GM12878 (cell line): ENCODE results near the gene GPX7. TPM values are rescaled to one million over a fixed set of nuclear protein-coding genes. Genes with fewer than 3 reads are reported as not detected.

Source experiments
- ATAC-seq: fragments of 200-7000 bp; cut with Tn5 transposase; 3 replicates; pipeline ENCODE4 v1.9.1; 2020; ENCODE audit warnings: mild to moderate bottlenecking, moderate library complexity
- BruUV-seq: library from RNA; stranded (reverse); fragments of 400-500 nt; replicated peaks from 2 replicates; lab custom pipeline; 2021; lab: Mats Ljungman, UMichigan
- CTCF ChIA-PET: fragments of 300-600 bp; sonication (Branson Sonifier 250); formaldehyde crosslinking; extraction: SDS; loops from one replicate; lab custom pipeline; 2021; ENCODE audit warnings: inconsistent platforms; lab: Yijun Ruan, JAX
- POLR2A ChIA-PET: fragments of 350-600 bp; formaldehyde crosslinking; extraction: SDS; loops from one replicate; lab custom pipeline; 2021; ENCODE audit warnings: inconsistent platforms; lab: Charles Lee
- RAD21 ChIA-PET: fragments of 300-600 bp; sonication (Branson Sonifier 250); formaldehyde crosslinking; loops from one replicate; lab custom pipeline; 2023; ENCODE audit warnings: antibody characterized with exemption; ENCODE audit not compliant: unreplicated experiment; lab: Charles Lee
- SMC1A ChIA-PET: fragments of 300-600 bp; sonication (Branson Sonifier 250); formaldehyde crosslinking; loops from one replicate; lab custom pipeline; 2023; ENCODE audit not compliant: unreplicated experiment, uncharacterized antibody; lab: Charles Lee
- DNase-seq: peaks from one replicate; pipeline ENCODE4 v3.0.0-alpha.2; 2011; ENCODE audit warnings: low read depth, low spot score
- FAIRE-seq: peaks from 3 replicates; lab custom pipeline; 2011; peaks lifted over from hg19 to GRCh38; lab: Jason Lieb, UNC
- H2AFZ ChIP-seq: 2 replicates; pipeline ENCODE4 v1.6.0; 2011; ENCODE audit warnings: low read depth, low read length, control low read depth; ENCODE audit not compliant: control insufficient read depth
- H3K27ac ChIP-seq: 2 replicates; pipeline ENCODE4 v1.5.1; 2011; ENCODE audit warnings: control low read depth; ENCODE audit not compliant: control insufficient read depth, insufficient read depth
- H3K27me3 ChIP-seq, 2 experiments: replicated peaks in 1 of 2; 2 replicates each; pipeline versions ENCODE4 v1.6.0 to v1.6.1; 2011; ENCODE audit warnings: low read length in 1 of 2; ENCODE audit not compliant: control insufficient read depth in 2 of 2, insufficient read depth in 2 of 2
- H3K36me3 ChIP-seq, 2 experiments: 2 replicates each; pipeline ENCODE4 v1.5.1; 2011; ENCODE audit warnings: low read length in 1 of 2; ENCODE audit not compliant: control insufficient read depth in 2 of 2, insufficient read depth in 2 of 2
- H3K4me1 ChIP-seq: 2 replicates; pipeline ENCODE4 v1.6.1; 2011; ENCODE audit warnings: mild to moderate bottlenecking, low read length, moderate library complexity, mixed read lengths; ENCODE audit not compliant: control insufficient read depth, insufficient read depth
- H3K4me2 ChIP-seq: 2 replicates; pipeline ENCODE4 v1.6.0; 2011; ENCODE audit warnings: control low read depth; ENCODE audit not compliant: control insufficient read depth, insufficient read depth
- H3K4me3 ChIP-seq: fragments of 200-600 bp; sonication (generic); 2 replicates; pipeline ENCODE4 v1.5.1; 2016
- H3K79me2 ChIP-seq: 2 replicates; pipeline ENCODE4 v1.6.0; 2011; ENCODE audit warnings: low read length; ENCODE audit not compliant: control insufficient read depth, insufficient read depth
- H3K9ac ChIP-seq: 2 replicates; pipeline ENCODE4 v1.8.0; 2011; ENCODE audit warnings: low read length, control low read depth, mixed read lengths; ENCODE audit not compliant: control insufficient read depth, insufficient read depth
- H3K9me3 ChIP-seq: replicated peaks from 3 replicates; pipeline ENCODE4 v1.5.1; 2011; ENCODE audit warnings: mild to moderate bottlenecking, low read length; ENCODE audit not compliant: control insufficient read depth, insufficient read depth
- H4K20me1 ChIP-seq: 2 replicates; pipeline ENCODE4 v1.6.0; 2011; ENCODE audit not compliant: control insufficient read depth, insufficient read depth
- CBX5 ChIP-seq: sonication (generic); IDR thresholded peaks from 2 replicates; pipeline ENCODE4 v1.6.1; 2016; ENCODE audit warnings: low read depth, moderate library complexity, mild to moderate bottlenecking, inconsistent platforms
- E2F8 ChIP-seq: fragments of 450-650 bp; IDR thresholded peaks from 2 replicates; pipeline ENCODE4 v1.6.1; 2018; ENCODE audit warnings: mild to moderate bottlenecking, low read depth, moderate library complexity; ENCODE audit not compliant: partially characterized antibody
- ESRRA ChIP-seq: IDR thresholded peaks from 2 replicates; pipeline ENCODE4 v1.6.1; 2012; ENCODE audit warnings: mild to moderate bottlenecking, low read length, improper control_type of control experiment
- EZH2 ChIP-seq: IDR thresholded peaks from 2 replicates; pipeline ENCODE4 v1.6.1; 2012; ENCODE audit warnings: low read depth, mild to moderate bottlenecking, control low read depth, inconsistent platforms, low read length, borderline replicate concordance; ENCODE audit not compliant: control insufficient read depth
- FOS ChIP-seq: IDR thresholded peaks from 3 replicates; pipeline ENCODE4 v1.6.1; 2011; ENCODE audit warnings: borderline replicate concordance; ENCODE audit not compliant: insufficient read length; ENCODE audit errors: extremely low read depth
- MEF2B ChIP-seq: fragments of 450-650 bp; IDR thresholded peaks from 2 replicates; pipeline ENCODE4 v1.6.1; 2018; ENCODE audit warnings: mild to moderate bottlenecking, moderate library complexity; ENCODE audit not compliant: partially characterized antibody, poor library complexity, severe bottlenecking
- MTA2 ChIP-seq: fragments of 450-650 bp; IDR thresholded peaks from 2 replicates; pipeline ENCODE4 v1.6.1; 2016; ENCODE audit warnings: low read depth, mild to moderate bottlenecking, moderate library complexity
- NFXL1 ChIP-seq: fragments of 450-650 bp; IDR thresholded peaks from 2 replicates; pipeline ENCODE4 v1.6.1; 2017; ENCODE audit warnings: antibody characterized with exemption, mild to moderate bottlenecking, borderline replicate concordance
- SMAD1 ChIP-seq: fragments of 450-650 bp; IDR thresholded peaks from 2 replicates; pipeline ENCODE4 v1.6.1; 2018; ENCODE audit warnings: mild to moderate bottlenecking, low read depth; ENCODE audit not compliant: partially characterized antibody
- SREBF1 ChIP-seq: IDR thresholded peaks from 2 replicates; pipeline ENCODE4 v1.6.1; 2012; ENCODE audit warnings: mild to moderate bottlenecking, low read length
- SRF ChIP-seq, 2 experiments: IDR thresholded peaks; 2 replicates each; pipeline ENCODE4 v1.6.1; 2011; ENCODE audit warnings: low read depth in 2 of 2, low read length in 2 of 2, mild to moderate bottlenecking in 1 of 2, moderate library complexity in 1 of 2
- TBL1XR1 ChIP-seq: IDR thresholded peaks from 2 replicates; pipeline ENCODE4 v1.6.1; 2012; ENCODE audit warnings: low read depth, low read length, improper control_type of control experiment
- YY1 ChIP-seq: IDR thresholded peaks from 2 replicates; pipeline ENCODE4 v1.6.1; 2011; ENCODE audit warnings: low read depth, mild to moderate bottlenecking, low read length
- ZNF24 ChIP-seq: fragments of 450-650 bp; IDR thresholded peaks from 2 replicates; pipeline ENCODE4 v1.6.1; 2017; ENCODE audit warnings: antibody characterized with exemption, mild to moderate bottlenecking
- ZNF384 ChIP-seq: IDR thresholded peaks from 2 replicates; pipeline ENCODE4 v1.6.1; 2012; ENCODE audit warnings: low read depth, mild to moderate bottlenecking, low read length, improper control_type of control experiment, borderline replicate concordance
- ZSCAN29 ChIP-seq: fragments of 450-650 bp; IDR thresholded peaks from 2 replicates; pipeline ENCODE4 v1.6.1; 2017; ENCODE audit warnings: mild to moderate bottlenecking, moderate library complexity
- WGBS: methylation state at CpG from one replicate; pipeline ENCODE4 v1.1.6; 2016; ENCODE audit warnings: low lambda C conversion rate; ENCODE audit not compliant: insufficient replicate concordance, insufficient coverage; ENCODE audit errors: missing lambda C conversion rate; 5-methylcytosine and 5-hydroxymethylcytosine counted together
- in situ Hi-C: fragments of 300-500 bp; cut with MboI; formaldehyde crosslinking; loops from 9 replicates; pipeline ENCODE4 v1.14.3; 2018; ENCODE audit warnings: mixed read lengths
- intact Hi-C: fragments of 100-400 bp; cut with micrococcal nuclease; formaldehyde crosslinking; loops from one replicate; pipeline ENCODE4 v1.14.2; 2022; ENCODE audit not compliant: unreplicated experiment
- polyA plus RNA-seq, 11 experiments: library from polyadenylated mRNA; depleted of rRNA in 4 of 11; unstranded in 6 of 11; stranded (reverse) in 5 of 11; fragments of >200 nt; fragmentation: Nextera tagmentation in 4 of 11; fragmentation: Illumina TruSeq in 1 of 11; extraction: Ambion mirVana in 4 of 11; extraction: Trizol in 1 of 11; gene quantifications; 1 replicate in 1 of 11; 2 replicates in 10 of 11; pipeline versions ENCODE4 v1.2.1 to v1.2.3, GENCODE V29; 2011 to 2016; ENCODE audit warnings: inconsistent platforms in 2 of 11, missing spikeins in 2 of 11, low read depth in 1 of 11
- total RNA-seq, 4 experiments: library from RNA; depleted of rRNA in 3 of 4; stranded (reverse); fragments of >200 nt in 3 of 4; fragmentation: Illumina TruSeq in 1 of 4; extraction: Trizol in 1 of 4; gene quantifications; 2 replicates each; pipeline versions ENCODE4 v1.2.1 to v1.2.3, GENCODE V29; 2013 to 2021

The GPX7 gene
- total and polyA plus RNA-seq, 10 of the 15 experiments (the other 5 are each of a cell fraction or from before 2014, with no cell fraction given): 1.9 to 4.2 (median 2.5) TPM; not detected in 1

GRCh38 chr1:52614671-52615070, 12.5 kb downstream of the GPX7 start (continued):
- TF ChIP-seq E2F8 (no peak), MEF2B (no peak), SMAD1 (no peak), ZNF384 (no peak), ZSCAN29 (no peak), ZNF24 (no peak), SRF (IDR thresholded peaks at IDR 0.05; ENCODE audit: low read depth in 2 of 2, low read length in 2 of 2) (no peak)

GRCh38 chr1:52615489-52616042, 13.4 kb downstream of the GPX7 start:
- TF ChIP-seq MTA2 (no peak), NFXL1 (no peak), FOS (no peak), EZH2 (no peak), ZNF24 (no peak), SREBF1 (no peak), CBX5 (no peak), YY1 (no peak), TBL1XR1 (no peak), ESRRA (no peak)
- no peak overlapping the region for H2AFZ ChIP-seq
- no peak for DNase-seq
- no peak overlapping the region for H3K9ac ChIP-seq
- H3K9me3 ChIP-seq: no peaks in the 10 kb centered on the region
- 54% methylated on average over 5 of the region's 5 CpGs for WGBS
- ChIA-PET RAD21 (no interaction called here), CTCF (no interaction called here), SMC1A (interaction anchor here (0.7 kb wide), 1 partner anchor 192 kb away, joined by 3 read pairs; no protein-coding TSS in a partner anchor), POLR2A (interaction anchor here (0.7 kb wide), 1 partner anchor 554 kb away, joined by 6 read pairs; no protein-coding TSS in a partner anchor)
- no peak overlapping the region for H3K4me2 ChIP-seq
- no TSS peak for BruUV-seq
- no peak for FAIRE-seq
- H3K27ac ChIP-seq: no peak overlapping the region
- H4K20me1 ChIP-seq: no peaks in the 10 kb centered on the region
- no peaks in the 10 kb centered on the region for H3K79me2 ChIP-seq
- no peak overlapping the region for H3K4me3 ChIP-seq
- H3K36me3 ChIP-seq: no peaks in the 10 kb centered on the region
- no peaks in the 10 kb centered on the region for H3K27me3 ChIP-seq
- ATAC-seq: no peak
- H3K4me1 ChIP-seq: no peaks in the 10 kb centered on the region
- in situ Hi-C loops (no loop called here), intact Hi-C loops (no loop called here)
